ENCODE measurements around the gene KAT2B. TPM values are rescaled to one million over a fixed set of nuclear protein-coding genes. Genes with fewer than 3 reads are reported as not detected.

The KAT2B gene
- total RNA-seq, 4 donors from 2014 or later: 39.4 to 87.3 (median 61.1) TPM

DNA sequence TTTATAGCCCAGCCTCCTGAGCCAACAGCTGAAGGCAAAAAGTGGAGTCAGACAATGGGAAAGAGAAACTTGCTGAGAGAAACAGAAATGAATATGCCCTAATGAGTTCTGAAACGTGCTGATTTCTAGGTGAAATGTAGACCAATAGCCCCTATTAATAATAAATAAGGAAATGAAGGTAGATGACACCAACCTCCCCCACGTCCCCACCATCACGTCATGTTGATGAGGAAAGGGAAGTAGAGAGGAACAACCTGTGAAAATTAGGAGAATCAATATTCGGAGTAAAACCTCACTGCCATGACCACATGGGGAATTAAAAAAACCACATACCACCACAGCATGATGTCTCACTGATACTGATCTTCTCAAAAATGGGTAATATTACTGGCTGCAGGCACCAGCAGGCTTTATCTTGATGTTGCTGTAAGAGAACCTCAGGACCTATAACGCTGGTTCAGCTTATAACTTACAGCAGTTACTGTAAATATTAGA lies 64.0 kb downstream of the KAT2B start:
- no peak for TF ChIP-seq CTCF (IDR thresholded peaks at IDR 0.05 in 4 of 5, conservative IDR thresholded peaks at IDR 0.05 in 1 of 5)
- no peak for TF ChIP-seq POLR2A (IDR thresholded peaks at IDR 0.05)
- H3K27me3 ChIP-seq: no peaks in the 10 kb centered on the region
- H3K4me3 ChIP-seq: no peak overlapping the region
- intact Hi-C loops (cut with DNase I; ENCODE audit: low total_unique reads): no loop called here
- H3K4me1 ChIP-seq: no peaks in the 10 kb centered on the region
- in situ Hi-C loops (cut with MboI; ENCODE audit: low sequenced_read_pairs in 4 of 4): no loop called here
- H3K36me3 ChIP-seq: no peaks in the 10 kb centered on the region
- no peaks in the 10 kb centered on the region for H3K9me3 ChIP-seq
- DNase-seq (no peak), ATAC-seq (no peak)
- H3K27ac ChIP-seq: no peak overlapping the region

DNA sequence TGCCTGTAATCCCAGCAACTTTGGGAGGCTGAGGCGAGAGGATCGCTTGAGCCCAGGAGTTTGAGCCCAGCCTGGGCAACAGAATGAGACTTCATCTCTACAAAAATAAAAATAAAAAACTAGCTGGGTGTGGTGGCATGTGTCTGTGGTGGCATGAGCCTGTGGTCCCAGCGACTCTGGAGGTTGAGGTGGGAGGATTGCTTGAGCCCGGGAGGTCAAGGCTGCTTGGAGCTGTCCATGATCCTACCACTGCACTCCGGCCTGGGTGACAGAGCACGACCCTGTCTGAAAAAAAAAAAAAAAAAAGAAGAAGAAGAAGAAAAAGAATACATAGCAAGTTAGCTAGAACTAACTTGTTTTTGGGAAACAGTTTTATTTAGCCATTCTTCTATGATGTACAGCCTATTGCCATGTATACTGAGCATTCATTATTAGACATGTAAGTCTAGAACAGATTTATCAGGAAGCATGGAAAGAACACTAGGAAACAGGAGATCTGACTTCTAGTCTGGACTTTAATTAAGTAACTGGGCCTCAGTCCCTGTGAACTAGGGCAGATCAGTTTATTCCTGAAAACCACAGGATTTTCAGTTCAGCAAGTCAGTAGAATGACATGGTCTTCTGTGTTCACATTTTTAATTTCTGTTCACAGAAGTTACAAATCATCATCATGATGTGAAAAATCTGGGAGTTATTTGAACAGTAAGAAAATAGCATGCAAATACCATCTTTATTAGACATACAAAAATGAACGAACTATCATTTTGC lies 65.5 kb downstream of the KAT2B start:
- H3K27ac ChIP-seq: no peak overlapping the region
- no peak overlapping the region for H3K4me3 ChIP-seq
- ATAC-seq: no peak
- intact Hi-C loops (cut with DNase I; ENCODE audit: low total_unique reads): no loop called here
- no peak for DNase-seq
- no peaks in the 10 kb centered on the region for H3K27me3 ChIP-seq
- H3K36me3 ChIP-seq: no peaks in the 10 kb centered on the region
- no peak for TF ChIP-seq CTCF (IDR thresholded peaks at IDR 0.05 in 4 of 5, conservative IDR thresholded peaks at IDR 0.05 in 1 of 5)
- TF ChIP-seq POLR2A (IDR thresholded peaks at IDR 0.05): no peak
- in situ Hi-C loops (cut with MboI; ENCODE audit: low sequenced_read_pairs in 4 of 4): no loop called here
- H3K9me3 ChIP-seq: no peaks in the 10 kb centered on the region
- H3K4me1 ChIP-seq: no peaks in the 10 kb centered on the region

- Histone ChIP-seq H3K36me3 (peaks cover 0 to 14% of the 10 kb centered on the region in 2 donors), H3K27ac (no peak overlapping the region), H3K4me1 (no peaks in the 10 kb centered on the region), H3K27me3 (no peaks in the 10 kb centered on the region), H3K9me3 (no peaks in the 10 kb centered on the region), H3K4me3 (no peak overlapping the region)
- TF ChIP-seq CTCF (IDR thresholded peaks at IDR 0.05 in 4 of 5, conservative IDR thresholded peaks at IDR 0.05 in 1 of 5): no peak
- TF ChIP-seq POLR2A (IDR thresholded peaks at IDR 0.05): no peak
- in situ Hi-C loops (cut with MboI; ENCODE audit: low sequenced_read_pairs in 4 of 4): no loop called here
- DNase-seq (no peak), ATAC-seq (no peak)
- intact Hi-C loops (cut with DNase I; ENCODE audit: low total_unique reads): no loop called here
Observed at GRCh38 chr3:20107722-20108121, 67.5 kb downstream of the KAT2B start.

- H3K27me3 ChIP-seq: no peaks in the 10 kb centered on the region
- no peak overlapping the region for H3K4me3 ChIP-seq
- ATAC-seq (no peak), DNase-seq (no peak)
- in situ Hi-C loops (cut with MboI; ENCODE audit: low sequenced_read_pairs in 4 of 4): no loop called here
- H3K4me1 ChIP-seq: no peaks in the 10 kb centered on the region
- intact Hi-C loops (cut with DNase I; ENCODE audit: low total_unique reads): no loop called here
- no peaks in the 10 kb centered on the region for H3K9me3 ChIP-seq
- H3K36me3 ChIP-seq: peaks cover 0 to 22% of the 10 kb centered on the region in 2 donors
- no peak for TF ChIP-seq CTCF (IDR thresholded peaks at IDR 0.05 in 4 of 5, conservative IDR thresholded peaks at IDR 0.05 in 1 of 5)
- no peak for TF ChIP-seq POLR2A (IDR thresholded peaks at IDR 0.05)
- no peak overlapping the region for H3K27ac ChIP-seq
Observed at GRCh38 chr3:20108869-20109268, 68.6 kb downstream of the KAT2B start.
